Prostate gland (tissue), 2 donors: Measurements from ENCODE around the gene CDKN1A. TPM values are rescaled to one million over a fixed set of nuclear protein-coding genes. Genes with fewer than 3 reads are reported as not detected.

Experiments
- DNase-seq: peaks from one replicate; pipeline ENCODE4 v3.0.0-alpha.2; 2019; ENCODE audit warnings: low spot score
- H3K27ac ChIP-seq, 2 donors: fragments of 200-600 bp; sonication (generic); 2 replicates each; pipeline ENCODE4 v1.5.1; 2017 to 2019
- H3K27me3 ChIP-seq: fragments of 200-600 bp; sonication (generic); replicated peaks from 2 replicates; pipeline ENCODE4 v1.5.1; 2019; ENCODE audit not compliant: insufficient read depth
- H3K36me3 ChIP-seq, 2 donors: fragments of 200-600 bp; sonication (generic); 1 replicate in 1 of 2; 2 replicates in 1 of 2; pipeline versions ENCODE4 v1.5.1 to v1.8.1; 2017 to 2019
- H3K4me1 ChIP-seq: fragments of 200-600 bp; sonication (generic); replicated peaks from 2 replicates; pipeline ENCODE4 v1.5.1; 2019
- H3K4me3 ChIP-seq, 2 donors: fragments of 200-600 bp; sonication (generic); 2 replicates each; pipeline ENCODE4 v1.5.1; 2017 to 2019
- H3K9me3 ChIP-seq: fragments of 200-600 bp; sonication (generic); 2 replicates; pipeline ENCODE4 v1.5.1; 2017
- POLR2A ChIP-seq: fragments of 450-650 bp; IDR thresholded peaks from one replicate; pipeline ENCODE4 v1.6.1; 2016; ENCODE audit warnings: antibody characterized with exemption, mild to moderate bottlenecking
- POLR2AphosphoS5 ChIP-seq: sonication (generic); formaldehyde crosslinking; IDR thresholded peaks from one replicate; pipeline ENCODE4 v1.6.1; 2017; ENCODE audit warnings: antibody characterized with exemption
- WGBS: methylation state at CpG from one replicate; pipeline ENCODE4 v1.1.5; 2018; 5-methylcytosine and 5-hydroxymethylcytosine counted together
- intact Hi-C: fragments of 100-400 bp; cut with DNase I; formaldehyde crosslinking; loops from one replicate; pipeline ENCODE4 v1.14.2; 2022
- total RNA-seq, 2 donors: library from RNA; depleted of rRNA; stranded (reverse); fragments of >200 nt; gene quantifications; one replicate each; pipeline ENCODE4 v1.1.0, GENCODE V29; 2016
- TF ChIP-seq, protein P1 (sequence below), 4 experiments: fragments of 200-600 bp in 2 of 4; fragments of 450-650 bp in 2 of 4; sonication (generic) in 2 of 4; IDR thresholded peaks; 1 replicate in 3 of 4; 2 replicates in 1 of 4; pipeline ENCODE4 v1.5.1; 2016 to 2019; ENCODE audit warnings: antibody characterized with exemption in 4 of 4, mild to moderate bottlenecking in 2 of 4, moderate library complexity in 2 of 4

The CDKN1A gene
- total RNA-seq, 2 donors from 2014 or later: 69.7 to 148 TPM

DNA sequence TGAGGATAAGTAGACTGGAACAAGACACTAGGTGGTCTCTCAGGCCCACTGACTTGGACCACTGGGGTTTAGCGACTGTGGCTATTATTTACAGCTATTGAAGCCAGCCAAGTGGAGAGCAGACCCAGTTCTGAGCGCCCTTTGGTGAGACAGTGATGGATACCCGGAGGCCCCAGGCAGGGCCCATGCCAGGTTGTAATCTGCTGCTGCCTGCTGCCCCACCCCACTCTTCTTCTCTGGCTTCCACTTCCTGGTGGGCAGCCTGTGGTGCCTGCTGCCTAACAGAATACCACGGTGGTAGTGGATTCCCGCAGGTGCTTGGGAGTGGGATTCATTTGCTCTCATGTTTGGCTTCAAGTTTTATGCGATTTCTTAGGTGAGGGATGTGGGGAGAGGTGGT lies 19.7 kb downstream of the CDKN1A start:
- no peak for DNase-seq

DNA sequence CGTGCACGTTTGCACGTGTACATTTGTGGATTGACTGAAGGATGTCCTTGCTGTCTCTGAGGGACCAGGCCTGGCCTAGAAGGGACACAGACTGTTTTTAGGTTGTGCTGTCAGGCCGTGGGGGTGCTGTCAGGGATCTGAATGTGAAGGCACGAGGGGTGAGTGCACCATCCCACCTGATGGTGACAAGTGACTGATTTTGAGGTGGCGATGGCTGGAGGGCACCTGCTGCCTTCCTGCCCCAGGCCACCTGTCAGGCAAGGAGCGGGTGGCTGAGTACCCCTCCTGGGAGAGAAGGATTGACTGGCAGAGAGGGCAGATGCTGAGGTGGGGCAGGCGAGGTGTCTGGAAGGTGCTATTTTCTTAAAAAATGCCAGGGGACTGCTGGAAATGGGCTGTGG lies 20.4 kb downstream of the CDKN1A start:
- H3K4me1 ChIP-seq: no peaks in the 10 kb centered on the region
- intact Hi-C loops: no loop called here
- no peak overlapping the region for H3K27ac ChIP-seq
- no peak for DNase-seq
- 84% methylated on average over 8 of the region's 8 CpGs for WGBS
- no peak overlapping the region for H3K4me3 ChIP-seq
- no peaks in the 10 kb centered on the region for H3K27me3 ChIP-seq
- TF ChIP-seq, protein P1, sequence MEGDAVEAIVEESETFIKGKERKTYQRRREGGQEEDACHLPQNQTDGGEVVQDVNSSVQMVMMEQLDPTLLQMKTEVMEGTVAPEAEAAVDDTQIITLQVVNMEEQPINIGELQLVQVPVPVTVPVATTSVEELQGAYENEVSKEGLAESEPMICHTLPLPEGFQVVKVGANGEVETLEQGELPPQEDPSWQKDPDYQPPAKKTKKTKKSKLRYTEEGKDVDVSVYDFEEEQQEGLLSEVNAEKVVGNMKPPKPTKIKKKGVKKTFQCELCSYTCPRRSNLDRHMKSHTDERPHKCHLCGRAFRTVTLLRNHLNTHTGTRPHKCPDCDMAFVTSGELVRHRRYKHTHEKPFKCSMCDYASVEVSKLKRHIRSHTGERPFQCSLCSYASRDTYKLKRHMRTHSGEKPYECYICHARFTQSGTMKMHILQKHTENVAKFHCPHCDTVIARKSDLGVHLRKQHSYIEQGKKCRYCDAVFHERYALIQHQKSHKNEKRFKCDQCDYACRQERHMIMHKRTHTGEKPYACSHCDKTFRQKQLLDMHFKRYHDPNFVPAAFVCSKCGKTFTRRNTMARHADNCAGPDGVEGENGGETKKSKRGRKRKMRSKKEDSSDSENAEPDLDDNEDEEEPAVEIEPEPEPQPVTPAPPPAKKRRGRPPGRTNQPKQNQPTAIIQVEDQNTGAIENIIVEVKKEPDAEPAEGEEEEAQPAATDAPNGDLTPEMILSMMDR (IDR thresholded peaks at IDR 0.05): no peak
- TF ChIP-seq POLR2A: no peak
- TF ChIP-seq POLR2AphosphoS5: no peak
- H3K36me3 ChIP-seq: no peaks in the 10 kb centered on the region
- no peaks in the 10 kb centered on the region for H3K9me3 ChIP-seq

More for the DNA sequence above, 19.7 kb downstream of the CDKN1A start:
- intact Hi-C loops: no loop called here
- H3K36me3 ChIP-seq: no peaks in the 10 kb centered on the region
- H3K4me3 ChIP-seq: no peak overlapping the region
- no peaks in the 10 kb centered on the region for H3K27me3 ChIP-seq
- no peak overlapping the region for H3K27ac ChIP-seq
- no peaks in the 10 kb centered on the region for H3K9me3 ChIP-seq
- whole genome bisulfite sequencing: 91% methylated on average over 6 of the region's 6 CpGs
- TF ChIP-seq, protein P1 (IDR thresholded peaks at IDR 0.05): no peak
- TF ChIP-seq POLR2AphosphoS5 (no peak), POLR2A (no peak)
- no peaks in the 10 kb centered on the region for H3K4me1 ChIP-seq

GRCh38 chr6:36699348-36699747 lies 20.8 kb downstream of the CDKN1A start:
- Histone ChIP-seq H3K9me3 (no peaks in the 10 kb centered on the region), H3K27me3 (no peaks in the 10 kb centered on the region), H3K36me3 (no peaks in the 10 kb centered on the region), H3K27ac (no peak overlapping the region), H3K4me1 (no peaks in the 10 kb centered on the region), H3K4me3 (no peak overlapping the region)
- no peak for TF ChIP-seq POLR2AphosphoS5
- TF ChIP-seq, protein P1 (IDR thresholded peaks at IDR 0.05): no peak
- no peak for TF ChIP-seq POLR2A
- 65% methylated on average over 7 of the region's 7 CpGs for WGBS
- intact Hi-C loops: no loop called here
- no peak for DNase-seq

DNA sequence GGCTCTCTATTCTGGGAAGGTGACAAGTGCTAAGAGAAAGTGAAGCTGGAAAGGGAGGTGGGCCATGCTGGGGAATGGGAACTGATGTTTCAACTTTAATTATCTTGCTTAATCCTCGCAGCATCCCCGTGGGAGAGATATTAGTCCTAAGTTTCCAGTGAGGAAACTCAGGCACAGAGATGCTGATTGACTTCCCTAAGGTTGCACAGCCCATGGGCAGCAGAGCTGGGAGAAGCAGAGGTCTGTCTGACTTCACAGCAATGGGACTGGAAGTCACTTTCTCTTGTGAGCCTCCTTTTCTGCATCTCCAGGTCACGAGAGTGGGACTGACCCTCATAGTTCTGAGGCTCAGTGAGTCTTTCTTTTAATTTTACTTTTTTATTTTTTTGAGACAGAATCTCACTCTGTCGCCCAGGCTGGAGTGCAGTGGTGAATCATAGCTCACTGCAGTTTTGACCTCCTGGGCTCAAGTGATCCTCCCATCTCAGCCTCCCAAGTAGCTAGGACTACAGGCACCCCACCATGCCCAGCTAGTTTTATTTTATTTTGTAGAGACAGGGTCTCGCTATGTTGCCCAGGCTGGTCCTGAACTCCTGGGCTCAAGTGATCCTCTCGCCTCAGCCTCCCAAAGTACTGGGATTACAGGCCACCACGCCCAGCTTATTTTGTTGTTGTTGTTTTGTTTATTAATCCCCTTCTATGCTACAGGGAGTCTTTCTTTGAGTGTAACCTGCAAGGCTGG lies 21.7 kb downstream of the CDKN1A start:
- intact Hi-C loops: no loop called here
- Histone ChIP-seq H3K9me3 (no peaks in the 10 kb centered on the region), H3K4me1 (no peaks in the 10 kb centered on the region), H3K36me3 (no peaks in the 10 kb centered on the region), H3K27me3 (no peaks in the 10 kb centered on the region), H3K4me3 (no peak overlapping the region), H3K27ac (no peak overlapping the region)
- no peak for TF ChIP-seq POLR2A
- TF ChIP-seq POLR2AphosphoS5: no peak
- TF ChIP-seq, protein P1 (IDR thresholded peaks at IDR 0.05): no peak
- WGBS: 84% methylated on average over 7 of the region's 7 CpGs
- no peak for DNase-seq

DNA sequence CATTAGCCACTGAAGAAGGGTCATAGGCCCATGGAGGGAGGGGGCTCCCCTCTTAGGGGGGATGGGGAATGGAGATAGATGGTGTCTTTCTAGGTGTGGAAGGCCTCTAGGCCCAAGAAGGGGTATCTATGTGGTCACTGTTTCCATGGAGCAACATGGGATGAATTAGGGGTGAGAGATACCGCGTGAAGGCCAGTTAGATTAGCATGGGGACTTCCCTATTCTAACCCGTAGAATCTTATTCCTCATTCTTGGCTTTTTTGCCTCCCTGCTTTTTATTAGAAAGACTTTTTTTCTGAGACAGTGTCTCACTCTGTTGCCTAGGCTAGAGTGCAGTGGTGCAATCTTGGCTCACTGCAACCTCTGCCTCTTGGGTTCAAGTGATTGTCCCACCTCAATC lies 22.3 kb downstream of the CDKN1A start:
- TF ChIP-seq POLR2A (no peak), POLR2AphosphoS5 (no peak)
- TF ChIP-seq, protein P1 (IDR thresholded peaks at IDR 0.05): no peak
- no peak overlapping the region for H3K4me3 ChIP-seq
- 72% methylated on average over 3 of the region's 3 CpGs for WGBS
- H3K36me3 ChIP-seq: no peaks in the 10 kb centered on the region
- no peak for DNase-seq
- H3K9me3 ChIP-seq: no peaks in the 10 kb centered on the region
- no peaks in the 10 kb centered on the region for H3K4me1 ChIP-seq
- no peak overlapping the region for H3K27ac ChIP-seq
- no peaks in the 10 kb centered on the region for H3K27me3 ChIP-seq
- intact Hi-C loops: no loop called here
